Naive thymus-derived CD4-positive, alpha-beta T cell (primary cell): ENCODE results near the gene WWP2. TPM values are rescaled to one million over a fixed set of nuclear protein-coding genes. Genes with fewer than 3 reads are reported as not detected.

ENCODE experiments used
- ATAC-seq: fragments of 150-1000 bp; cut with Tn5 transposase; 2 replicates; pipeline ENCODE4 v1.10.0; 2021; ENCODE audit warnings: mild to moderate bottlenecking, moderate library complexity
- CTCF ChIA-PET: fragments of 350-600 bp; sonication (Branson Sonifier 250); formaldehyde crosslinking; loops from one replicate; lab custom pipeline; 2021; ENCODE audit warnings: antibody characterized with exemption; lab: Charles Lee
- POLR2A ChIA-PET: fragments of 350-600 bp; sonication (Branson Sonifier 250); formaldehyde crosslinking; loops from one replicate; lab custom pipeline; 2021; ENCODE audit warnings: antibody characterized with exemption, inconsistent platforms; lab: Charles Lee
- DNase-seq, 9 donors: peaks; one replicate each; pipeline versions ENCODE4 v3.0.0 to v3.0.0-alpha.2; 2020 to 2022; ENCODE audit warnings: mixed read lengths in 1 of 9
- H3K27ac ChIP-seq: one replicate; pipeline ENCODE4 v1.7.0; 2013; ENCODE audit warnings: mild to moderate bottlenecking, low read depth, low read length, moderate library complexity
- H3K27me3 ChIP-seq, 2 donors: one replicate each; pipeline ENCODE4 v1.7.0; 2013; ENCODE audit warnings: low read length in 2 of 2, mild to moderate bottlenecking in 2 of 2, moderate library complexity in 2 of 2; ENCODE audit not compliant: control insufficient read depth in 2 of 2, insufficient read depth in 2 of 2
- H3K36me3 ChIP-seq, 3 experiments: 1 replicate in 2 of 3; 2 replicates in 1 of 3; pipeline ENCODE4 v1.7.0; 2013; ENCODE audit warnings: low read length in 3 of 3, mild to moderate bottlenecking in 3 of 3, moderate library complexity in 1 of 3; ENCODE audit not compliant: insufficient read depth in 3 of 3, control insufficient read depth in 2 of 3
- H3K4me1 ChIP-seq, 2 donors: one replicate each; pipeline ENCODE4 v1.7.0; 2013; ENCODE audit warnings: low read length in 2 of 2, mild to moderate bottlenecking in 2 of 2, moderate library complexity in 1 of 2; ENCODE audit not compliant: control insufficient read depth in 2 of 2, insufficient read depth in 2 of 2
- H3K4me3 ChIP-seq: 2 replicates; pipeline ENCODE4 v1.7.0; 2013; ENCODE audit warnings: mild to moderate bottlenecking, low read length
- H3K9me3 ChIP-seq, 3 experiments: 1 replicate in 2 of 3; 2 replicates in 1 of 3; pipeline ENCODE4 v1.7.0; 2013; ENCODE audit warnings: low read length in 3 of 3; ENCODE audit not compliant: control insufficient read depth in 2 of 3
- H3K27ac Mint-ChIP-seq, 9 donors: one replicate each; pipeline ENCODE4 v1.8.0; 2020 to 2022; ENCODE audit warnings: mixed read lengths in 9 of 9, mild to moderate bottlenecking in 8 of 9, moderate library complexity in 5 of 9, inconsistent platforms in 2 of 9
- H3K27me3 Mint-ChIP-seq, 5 donors: one replicate each; pipeline ENCODE4 v1.8.0; 2021 to 2022; ENCODE audit warnings: mixed read lengths in 5 of 5, mild to moderate bottlenecking in 1 of 5
- H3K36me3 Mint-ChIP-seq, 5 donors: one replicate each; pipeline ENCODE4 v1.8.0; 2020 to 2022; ENCODE audit warnings: mixed read lengths in 5 of 5, mild to moderate bottlenecking in 3 of 5, inconsistent platforms in 1 of 5
- H3K4me1 Mint-ChIP-seq, 7 donors: one replicate each; pipeline ENCODE4 v1.8.0; 2020 to 2022; ENCODE audit warnings: mixed read lengths in 7 of 7, mild to moderate bottlenecking in 3 of 7, inconsistent platforms in 1 of 7
- H3K4me3 Mint-ChIP-seq, 10 donors: one replicate each; pipeline ENCODE4 v1.8.0; 2020 to 2022; ENCODE audit warnings: mild to moderate bottlenecking in 10 of 10, mixed read lengths in 10 of 10, moderate library complexity in 6 of 10, inconsistent platforms in 2 of 10
- H3K9me3 Mint-ChIP-seq, 11 donors: one replicate each; pipeline ENCODE4 v1.8.0; 2020 to 2022; ENCODE audit warnings: mixed read lengths in 11 of 11, mild to moderate bottlenecking in 4 of 11, inconsistent platforms in 1 of 11, moderate library complexity in 1 of 11
- intact Hi-C, 2 donors: fragments of 100-400 bp; cut with micrococcal nuclease; formaldehyde crosslinking; loops; one replicate each; pipeline ENCODE4 v1.15.1; 2023
- polyA plus RNA-seq, 2 donors: library from polyadenylated mRNA; unstranded; fragments of 300-500 nt; fragmentation: Illumina TruSeq; gene quantifications; one replicate each; pipeline ENCODE4 v1.2.3, GENCODE V29; 2021
- total RNA-seq, 6 experiments: library from RNA in 5 of 6; stranded (reverse) in 5 of 6; gene quantifications; 1 replicate in 5 of 6; 2 replicates in 1 of 6; pipeline ENCODE4 v1.2.3 and lab custom pipeline; 2021 to 2026

Gene WWP2
- total and polyA plus RNA-seq, 7 experiments from 2014 or later = 29.2 to 81.3 (median 64.7) TPM

- ChIA-PET POLR2A (interaction anchor here (1.2 kb wide), 1 partner anchor 13 kb away, joined by 4 read pairs; the partner anchor contains the start of gene NOB1), CTCF (no interaction called here)
- H3K4me1 ChIP-seq = peaks cover 5 to 12% of the 10 kb centered on the region in 2 donors
- no peaks in the 10 kb centered on the region for H3K9me3 ChIP-seq
- no peak for ATAC-seq
- peaks cover 35 to 74% (median 64%) of the 10 kb centered on the region in 7 donors for H3K4me1 Mint-ChIP-seq
- H3K9me3 Mint-ChIP-seq = peaks cover 0 to 1% (median 0%) of the 10 kb centered on the region in 11 donors
- intact Hi-C loops = no loop called here
- no peaks in the 10 kb centered on the region for H3K27me3 ChIP-seq
- no peak overlapping the region for H3K4me3 Mint-ChIP-seq
- H3K36me3 ChIP-seq = peaks cover 0 to under 1% (median 0%) of the 10 kb centered on the region in 3 experiments
- DNase-seq = no peak
- no peak overlapping the region for H3K27ac ChIP-seq
- peaks cover 0 to 10% (median 0%) of the 10 kb centered on the region in 5 donors for H3K36me3 Mint-ChIP-seq
- H3K27me3 Mint-ChIP-seq = no peaks in the 10 kb centered on the region
- H3K27ac Mint-ChIP-seq = peak overlapping the region in 5 of 9 donors; percentile 1 to 52 (median 26)
- no peak overlapping the region for H3K4me3 ChIP-seq
These were observed 5.5 kb downstream of the WWP2 start for GRCh38 chr16:69767459-69768229.

- intact Hi-C loops = no loop called here
- no peaks in the 10 kb centered on the region for H3K36me3 ChIP-seq
- Mint-ChIP-seq H3K9me3 (peaks cover 0 to 1% (median 0%) of the 10 kb centered on the region in 11 donors), H3K27ac (peak overlapping the region in 1 of 9 donors; percentile 11), H3K4me1 (peaks cover 35 to 67% (median 61%) of the 10 kb centered on the region in 7 donors), H3K36me3 (peaks cover 0 to 10% (median 3%) of the 10 kb centered on the region in 5 donors), H3K27me3 (no peaks in the 10 kb centered on the region), H3K4me3 (no peak overlapping the region)
- no peak overlapping the region for H3K27ac ChIP-seq
- DNase-seq (no peak), ATAC-seq (no peak)
- CTCF ChIA-PET = no interaction called here
- no peaks in the 10 kb centered on the region for H3K27me3 ChIP-seq
- POLR2A ChIA-PET = no interaction called here
- H3K4me1 ChIP-seq = peaks cover 4 to 6% of the 10 kb centered on the region in 2 donors
- H3K9me3 ChIP-seq = no peaks in the 10 kb centered on the region
- no peak overlapping the region for H3K4me3 ChIP-seq
These were observed 6.5 kb downstream of the WWP2 start for GRCh38 chr16:69768666-69769065.

- ChIA-PET CTCF (no interaction called here), POLR2A (no interaction called here)
- Histone ChIP-seq H3K4me3 (no peak overlapping the region), H3K27me3 (no peaks in the 10 kb centered on the region), H3K4me1 (peaks cover 4 to 6% of the 10 kb centered on the region in 2 donors), H3K9me3 (no peaks in the 10 kb centered on the region), H3K27ac (no peak overlapping the region), H3K36me3 (no peaks in the 10 kb centered on the region)
- Mint-ChIP-seq H3K36me3 (peaks cover under 1 to 14% (median 10%) of the 10 kb centered on the region in 5 donors), H3K4me3 (no peak overlapping the region), H3K9me3 (peaks cover 0 to 4% (median 0%) of the 10 kb centered on the region in 11 donors), H3K4me1 (peaks cover 39 to 71% (median 63%) of the 10 kb centered on the region in 7 donors), H3K27ac (peak overlapping the region in 1 of 9 donors; percentile 65), H3K27me3 (no peaks in the 10 kb centered on the region)
- intact Hi-C loops = no loop called here
- DNase-seq (no peak), ATAC-seq (no peak)
These were observed 7.3 kb downstream of the WWP2 start for GRCh38 chr16:69769404-69769803.

GRCh38 chr16:69771651-69771967 is 9.5 kb downstream of the WWP2 start:
- intact Hi-C loops = no loop called here
- H3K27ac Mint-ChIP-seq = peak overlapping the region in 2 of 9 donors; percentile 32 to 41
- Histone ChIP-seq H3K9me3 (peaks cover 0 to 15% (median 0%) of the 10 kb centered on the region in 3 experiments), H3K27me3 (no peaks in the 10 kb centered on the region), H3K4me3 (no peak overlapping the region), H3K36me3 (peaks cover 0 to 9% (median 0%) of the 10 kb centered on the region in 3 experiments), H3K27ac (no peak overlapping the region), H3K4me1 (peaks cover 4 to 6% of the 10 kb centered on the region in 2 donors)
- ATAC-seq (no peak), DNase-seq (no peak)
- H3K4me3 Mint-ChIP-seq = peak overlapping the region in 1 of 10 donors; percentile 10
- H3K27me3 Mint-ChIP-seq = no peaks in the 10 kb centered on the region
- H3K36me3 Mint-ChIP-seq = peaks cover 9 to 31% (median 30%) of the 10 kb centered on the region in 5 donors
- ChIA-PET POLR2A (no interaction called here), CTCF (interaction anchor here (0.8 kb wide), 1 partner anchor 26 kb away, joined by 3 read pairs; no protein-coding TSS in a partner anchor)
- H3K4me1 Mint-ChIP-seq = peaks cover 37 to 65% (median 60%) of the 10 kb centered on the region in 7 donors
- peaks cover 0 to 23% (median 13%) of the 10 kb centered on the region in 11 donors for H3K9me3 Mint-ChIP-seq

- ATAC-seq = no peak
- Histone ChIP-seq H3K4me1 (peaks cover 4 to 6% of the 10 kb centered on the region in 2 donors), H3K9me3 (peaks cover 0 to 15% (median 0%) of the 10 kb centered on the region in 3 experiments), H3K27me3 (no peaks in the 10 kb centered on the region), H3K27ac (no peak overlapping the region), H3K36me3 (peaks cover 0 to 9% (median 0%) of the 10 kb centered on the region in 3 experiments), H3K4me3 (no peak overlapping the region)
- Mint-ChIP-seq H3K27me3 (no peaks in the 10 kb centered on the region), H3K27ac (peak overlapping the region in 2 of 9 donors; percentile 57 to 65), H3K4me3 (peak overlapping the region in 1 of 10 donors; percentile 27), H3K4me1 (peaks cover 34 to 58% (median 48%) of the 10 kb centered on the region in 7 donors), H3K9me3 (peaks cover 0 to 23% (median 13%) of the 10 kb centered on the region in 11 donors), H3K36me3 (peaks cover 9 to 30% (median 30%) of the 10 kb centered on the region in 5 donors)
- POLR2A ChIA-PET = interaction anchor here (0.7 to 1.6 kb wide), 2 partner anchors 12 to 19 kb away, joined by 3 to 5 read pairs; partner anchors contain the start of gene WWP2
- CTCF ChIA-PET = interaction anchor here (1.1 kb wide), 1 partner anchor 19 kb away, joined by 3 read pairs; the partner anchor contains the start of gene NOB1
- DNase-seq = no peak
- intact Hi-C loops = no loop called here
These were observed 11.3 kb downstream of the WWP2 start for GRCh38 chr16:69773260-69773947.

GRCh38 chr16:69775563-69775962 is 13.4 kb downstream of the WWP2 start:
- no peaks in the 10 kb centered on the region for H3K27me3 ChIP-seq
- H3K9me3 Mint-ChIP-seq = peaks cover 0 to 23% (median 13%) of the 10 kb centered on the region in 11 donors
- H3K4me3 Mint-ChIP-seq = no peak overlapping the region
- intact Hi-C loops = no loop called here
- H3K4me1 ChIP-seq = peaks cover 0 to 6% of the 10 kb centered on the region in 2 donors
- H3K27me3 Mint-ChIP-seq = no peaks in the 10 kb centered on the region
- no peak for DNase-seq
- H3K4me3 ChIP-seq = no peak overlapping the region
- H3K36me3 Mint-ChIP-seq = peaks cover 9 to 35% (median 30%) of the 10 kb centered on the region in 5 donors
- H3K4me1 Mint-ChIP-seq = peaks cover 28 to 54% (median 37%) of the 10 kb centered on the region in 7 donors
- no peak overlapping the region for H3K27ac ChIP-seq
- ChIA-PET CTCF (no interaction called here), POLR2A (no interaction called here)
- peak overlapping the region in 2 of 9 donors; percentile 22 to 41 for H3K27ac Mint-ChIP-seq
- peaks cover 0 to 15% (median 0%) of the 10 kb centered on the region in 3 experiments for H3K9me3 ChIP-seq
- ATAC-seq = no peak
- H3K36me3 ChIP-seq = peaks cover 0 to 9% (median 0%) of the 10 kb centered on the region in 3 experiments
